GM12878 (cell line): ENCODE measurements around the gene SNED1.

Source experiments
- EP300 ChIP-seq, 2 experiments: fragments of 150-350 bp in 1 of 2; IDR thresholded peaks; 2 replicates each; pipeline ENCODE4 v1.6.1; 2011 to 2012; ENCODE audit warnings: low read depth in 2 of 2, low read length in 2 of 2, borderline replicate concordance in 1 of 2, improper control_type of control experiment in 1 of 2, inconsistent platforms in 1 of 2; ENCODE audit not compliant: control insufficient read depth in 1 of 2
- NRF1 ChIP-seq: conservative IDR thresholded peaks from 2 replicates; pipeline ENCODE4 v1.6.1; 2011; ENCODE audit warnings: mild to moderate bottlenecking, low read depth, low read length, improper control_type of control experiment
- POLR2A ChIP-seq: IDR thresholded peaks from 2 replicates; pipeline ENCODE4 v1.6.1; 2011; ENCODE audit warnings: low read depth, mild to moderate bottlenecking, low read length
- SRF ChIP-seq, 2 experiments: IDR thresholded peaks; 2 replicates each; pipeline ENCODE4 v1.6.1; 2011; ENCODE audit warnings: low read depth in 2 of 2, low read length in 2 of 2, mild to moderate bottlenecking in 1 of 2, moderate library complexity in 1 of 2

GRCh38 chr2:240996161-240996833, 2.1 kb upstream of the SNED1 start:
- TF ChIP-seq SRF (IDR thresholded peaks at IDR 0.05; ENCODE audit: low read depth in 2 of 2, low read length in 2 of 2) (no peak), NRF1 (no peak), POLR2A (no peak), EP300 (IDR thresholded peaks at IDR 0.05; ENCODE audit: borderline replicate concordance in 1 of 2, control insufficient read depth in 1 of 2, low read depth in 2 of 2, low read length in 2 of 2) (no peak)
